MCF 10A (cell line): ENCODE results near the gene SPACA5B. TPM values are rescaled to one million over a fixed set of nuclear protein-coding genes. Genes with fewer than 3 reads are reported as not detected.
"Not testable (repeated sequence)": the region's sequence is repeated elsewhere in the genome, so short reads cannot be mapped to it uniquely, and the experiment has no call there.

Experiments
- BruUV-seq: library from RNA; stranded (reverse); fragments of 400-500 nt; replicated peaks from 2 replicates; lab custom pipeline; 2021; lab: Mats Ljungman, UMichigan
- CTCF ChIA-PET: fragments of 300-600 bp; sonication (Branson Sonifier 250); formaldehyde crosslinking; extraction: SDS; loops from one replicate; lab custom pipeline; 2021; ENCODE audit warnings: antibody characterized with exemption, inconsistent platforms; lab: Yijun Ruan, JAX
- POLR2A ChIA-PET: fragments of 300-600, 350-650 bp; sonication (Branson Sonifier 250); formaldehyde crosslinking; extraction: SDS; loops from one replicate; lab custom pipeline; 2020; ENCODE audit warnings: antibody characterized with exemption, inconsistent platforms; lab: Yijun Ruan, JAX
- DNase-seq: peaks from one replicate; pipeline ENCODE4 v3.0.0-alpha.2; 2018; ENCODE audit not compliant: unreplicated experiment
- H3K27ac Mint-ChIP-seq: one replicate; pipeline ENCODE4 v1.8.0; 2022; ENCODE audit warnings: mild to moderate bottlenecking, low read depth, mixed read lengths; ENCODE audit not compliant: unreplicated experiment
- H3K27me3 Mint-ChIP-seq: one replicate; pipeline ENCODE4 v1.8.0; 2022; ENCODE audit warnings: mixed read lengths; ENCODE audit not compliant: insufficient read depth, unreplicated experiment
- H3K36me3 Mint-ChIP-seq: one replicate; pipeline ENCODE4 v1.8.0; 2022; ENCODE audit warnings: mild to moderate bottlenecking, moderate library complexity, mixed read lengths; ENCODE audit not compliant: insufficient read depth, unreplicated experiment
- H3K4me1 Mint-ChIP-seq: one replicate; pipeline ENCODE4 v1.8.0; 2022; ENCODE audit warnings: mixed read lengths; ENCODE audit not compliant: insufficient read depth, unreplicated experiment
- H3K4me3 Mint-ChIP-seq: one replicate; pipeline ENCODE4 v1.8.0; 2022; ENCODE audit warnings: mild to moderate bottlenecking, moderate library complexity, mixed read lengths; ENCODE audit not compliant: unreplicated experiment
- H3K9me3 Mint-ChIP-seq: one replicate; pipeline ENCODE4 v1.8.0; 2022; ENCODE audit warnings: mixed read lengths; ENCODE audit not compliant: unreplicated experiment
- CTCF ChIP-seq: fragments of 200-600 bp; IDR thresholded peaks from one replicate; pipeline ENCODE4 v1.8.0; 2022; ENCODE audit warnings: antibody characterized with exemption, mild to moderate bottlenecking; ENCODE audit not compliant: unreplicated experiment
- intact Hi-C: fragments of 100-400 bp; cut with micrococcal nuclease; formaldehyde crosslinking; loops from 2 replicates; pipeline ENCODE4 v1.14.1; 2022
- total RNA-seq: library from RNA; stranded (reverse); gene quantifications from 2 replicates; pipeline ENCODE4 v1.2.3, GENCODE V29; 2022

SPACA5B gene
- total RNA-seq, 1 experiment from 2014 or later: not detected

GRCh38 chrX:48090123-48090522 is 40.3 kb upstream of the SPACA5B start:
- H3K4me1 Mint-ChIP-seq: no peaks in the 10 kb centered on the region
- H3K36me3 Mint-ChIP-seq: no peaks in the 10 kb centered on the region

GRCh38 chrX:48092558-48092957 is 37.9 kb upstream of the SPACA5B start:
- POLR2A ChIA-PET, CTCF ChIA-PET, BruUV-seq, intact Hi-C loops, H3K27ac Mint-ChIP-seq, H3K27me3 Mint-ChIP-seq, H3K9me3 Mint-ChIP-seq, H3K4me3 Mint-ChIP-seq, DNase-seq, H3K4me1 Mint-ChIP-seq, H3K36me3 Mint-ChIP-seq: not testable (repeated sequence)

More at GRCh38 chrX:48090123-48090522, 40.3 kb upstream of the SPACA5B start:
- Mint-ChIP-seq H3K4me3 (no peak overlapping the region), H3K27me3 (no peaks in the 10 kb centered on the region), H3K9me3 (peaks cover 8% of the 10 kb centered on the region), H3K27ac (no peak overlapping the region)
- no TSS peak for BruUV-seq
- CTCF ChIA-PET: no interaction called here
- intact Hi-C loops: no loop called here
- no peak for DNase-seq
- POLR2A ChIA-PET: no interaction called here
- TF ChIP-seq CTCF: no peak

GRCh38 chrX:48101443-48101842 is 29.0 kb upstream of the SPACA5B start:
- no peaks in the 10 kb centered on the region for H3K36me3 Mint-ChIP-seq
- intact Hi-C loops: no loop called here
- no peak overlapping the region for H3K27ac Mint-ChIP-seq
- TF ChIP-seq CTCF: no peak
- ChIA-PET POLR2A (no interaction called here), CTCF (interaction anchor here (0.7 kb wide), 1 partner anchor 30 kb away, joined by 4 read pairs; the partner anchor contains the start of gene ZNF630)
- no TSS peak for BruUV-seq
- no peak overlapping the region for H3K4me3 Mint-ChIP-seq
- DNase-seq: no peak
- no peaks in the 10 kb centered on the region for H3K27me3 Mint-ChIP-seq
- no peaks in the 10 kb centered on the region for H3K4me1 Mint-ChIP-seq
- H3K9me3 Mint-ChIP-seq: peaks cover 8% of the 10 kb centered on the region

GRCh38 chrX:48102874-48103374 is 27.5 kb upstream of the SPACA5B start:
- POLR2A ChIA-PET: no interaction called here

More at GRCh38 chrX:48102874-48103374, 27.5 kb upstream of the SPACA5B start:
- no peak for DNase-seq
- H3K4me1 Mint-ChIP-seq: no peaks in the 10 kb centered on the region
- H3K9me3 Mint-ChIP-seq: peaks cover 8% of the 10 kb centered on the region
- H3K4me3 Mint-ChIP-seq: no peak overlapping the region
- BruUV-seq: no TSS peak
- TF ChIP-seq CTCF: no peak
- H3K36me3 Mint-ChIP-seq: no peaks in the 10 kb centered on the region
- CTCF ChIA-PET: no interaction called here
- H3K27me3 Mint-ChIP-seq: no peaks in the 10 kb centered on the region
- intact Hi-C loops: no loop called here
- no peak overlapping the region for H3K27ac Mint-ChIP-seq
